22Rv1 (cell line): Measurements from ENCODE around the gene MMS19.
A peak's percentile ranks its signal among the peaks of the same experiment; 100 is the strongest.
"Not testable (repeated sequence)": the region's sequence is repeated elsewhere in the genome, so short reads cannot be mapped to it uniquely, and the experiment has no call there.

Experiments used
- H3K27ac ChIP-seq: fragments of 450-650 bp; 2 replicates; pipeline ENCODE4 v1.5.1; 2017
- CTCF ChIP-seq: fragments of 450-650 bp; IDR thresholded peaks from 2 replicates; pipeline ENCODE4 v1.5.1; 2017; ENCODE audit warnings: mild to moderate bottlenecking
- ZFX ChIP-seq: fragments of 450-650 bp; IDR thresholded peaks from 2 replicates; pipeline ENCODE4 v1.6.1; 2017; ENCODE audit warnings: antibody characterized with exemption, borderline replicate concordance

Gene MMS19

GRCh38 chr10:97534746-97535367 lies 36.6 kb upstream of the MMS19 start:
- peak; percentile 76 for TF ChIP-seq CTCF
- no peak for TF ChIP-seq ZFX
- H3K27ac ChIP-seq, result no peak overlapping the region

GRCh38 chr10:97533888-97534287 lies 35.7 kb upstream of the MMS19 start:
- no peak for TF ChIP-seq ZFX
- no peak for TF ChIP-seq CTCF
- H3K27ac ChIP-seq, result no peak overlapping the region

GRCh38 chr10:97532935-97533671 lies 34.9 kb upstream of the MMS19 start:
- H3K27ac ChIP-seq, result no peak overlapping the region
- TF ChIP-seq CTCF, result no peak
- TF ChIP-seq ZFX, result no peak

GRCh38 chr10:97531401-97531986 lies 33.3 kb upstream of the MMS19 start:
- TF ChIP-seq CTCF (no peak), ZFX (no peak)
- no peak overlapping the region for H3K27ac ChIP-seq

GRCh38 chr10:97529685-97530465 lies 31.7 kb upstream of the MMS19 start:
- TF ChIP-seq CTCF (no peak), ZFX (no peak)
- H3K27ac ChIP-seq, result no peak overlapping the region

- H3K27ac ChIP-seq, result not testable (repeated sequence)
These were observed 30.7 kb upstream of the MMS19 start for GRCh38 chr10:97528876-97529275.

GRCh38 chr10:97525683-97526110 lies 27.5 kb upstream of the MMS19 start:
- TF ChIP-seq ZFX (no peak), CTCF (no peak)
- H3K27ac ChIP-seq, result no peak overlapping the region
